ENCODE data around the gene GID4. TPM values are rescaled to one million over a fixed set of nuclear protein-coding genes. Genes with fewer than 3 reads are reported as not detected.

Gene GID4
- total RNA-seq, 1 donor from 2014 or later: 7.7 TPM

Other genes starting within 250 kb of the GID4 start
- 17.5 TPM for gene SREBF1, start 202.4 kb upstream of the GID4 start, total RNA-seq
- gene TOM1L2, start 67.0 kb upstream of the GID4 start, total RNA-seq: 16.7 TPM
- 1.6 TPM for gene DRC3, start 66.5 kb upstream of the GID4 start, total RNA-seq
- 28.1 TPM for gene ATPAF2, start 240 bp upstream of the GID4 start, total RNA-seq
- 14.3 TPM for gene DRG2, start 48.5 kb downstream of the GID4 start, total RNA-seq
- gene MYO15A, start 69.3 kb downstream of the GID4 start, total RNA-seq: 2.4 TPM
- gene ALKBH5, start 144.4 kb downstream of the GID4 start, total RNA-seq: 82.7 TPM
- 30.2 TPM for gene LLGL1, start 186.2 kb downstream of the GID4 start, total RNA-seq
- 68.9 TPM for gene FLII, start 219.3 kb downstream of the GID4 start, total RNA-seq
- gene MIEF2, start 221.3 kb downstream of the GID4 start, total RNA-seq: 34.2 TPM